ENCODE data around the gene GPR149.

Gene GPR149

GRCh38 chr3:154361099-154361498, 68.9 kb downstream of the GPR149 start:
- TF ChIP-seq EGR1 (IDR thresholded peaks at IDR 0.05): no peak
- TF ChIP-seq CREB1 (IDR thresholded peaks at IDR 0.05; ENCODE audit: low read depth): no peak
- TF ChIP-seq TCF12 (IDR thresholded peaks at IDR 0.05; ENCODE audit: low read depth): no peak
- TF ChIP-seq RAD21 (IDR thresholded peaks at IDR 0.05; ENCODE audit: low read depth): no peak
- no peak for TF ChIP-seq TAF1 (IDR thresholded peaks at IDR 0.05; ENCODE audit: low read depth)
- no peak for TF ChIP-seq EP300 (IDR thresholded peaks at IDR 0.05; ENCODE audit: borderline replicate concordance)
- TF ChIP-seq CEBPB (IDR thresholded peaks at IDR 0.05): no peak
- TF ChIP-seq ZBTB7A (IDR thresholded peaks at IDR 0.05; ENCODE audit: low read depth): no peak
- TF ChIP-seq NFIC (IDR thresholded peaks at IDR 0.05): no peak
- no peak for TF ChIP-seq REST (IDR thresholded peaks at IDR 0.05; ENCODE audit: low read depth)
- TF ChIP-seq TEAD4 (IDR thresholded peaks at IDR 0.05): no peak

- no peak for TF ChIP-seq ZBTB7A (IDR thresholded peaks at IDR 0.05; ENCODE audit: low read depth)
- TF ChIP-seq TEAD4 (IDR thresholded peaks at IDR 0.05): no peak
- TF ChIP-seq TCF12 (IDR thresholded peaks at IDR 0.05; ENCODE audit: low read depth): no peak
- no peak for TF ChIP-seq TAF1 (IDR thresholded peaks at IDR 0.05; ENCODE audit: low read depth)
- TF ChIP-seq MAX (IDR thresholded peaks at IDR 0.05): no peak
- TF ChIP-seq REST (IDR thresholded peaks at IDR 0.05; ENCODE audit: low read depth): no peak
- no peak for TF ChIP-seq RAD21 (IDR thresholded peaks at IDR 0.05; ENCODE audit: low read depth)
- no peak for TF ChIP-seq CREB1 (IDR thresholded peaks at IDR 0.05; ENCODE audit: low read depth)
- no peak for TF ChIP-seq NFIC (IDR thresholded peaks at IDR 0.05)
- no peak for TF ChIP-seq EGR1 (IDR thresholded peaks at IDR 0.05)
- no peak for TF ChIP-seq FOXM1 (IDR thresholded peaks at IDR 0.05; ENCODE audit: borderline replicate concordance, low read depth)
- no peak for TF ChIP-seq EP300 (IDR thresholded peaks at IDR 0.05; ENCODE audit: borderline replicate concordance)
- no peak for TF ChIP-seq YY1 (IDR thresholded peaks at IDR 0.05; ENCODE audit: low read depth)
- no peak for TF ChIP-seq USF1 (IDR thresholded peaks at IDR 0.05)
- no peak for TF ChIP-seq CEBPB (IDR thresholded peaks at IDR 0.05)
These were observed 74.0 kb downstream of the GPR149 start for GRCh38 chr3:154356009-154356408.

- TF ChIP-seq TEAD4 (IDR thresholded peaks at IDR 0.05) (no peak), TCF12 (IDR thresholded peaks at IDR 0.05; ENCODE audit: low read depth) (no peak), TAF1 (IDR thresholded peaks at IDR 0.05; ENCODE audit: low read depth) (no peak), ZBTB7A (IDR thresholded peaks at IDR 0.05; ENCODE audit: low read depth) (no peak), CEBPB (IDR thresholded peaks at IDR 0.05) (no peak), USF1 (IDR thresholded peaks at IDR 0.05) (no peak)
These were observed 80.8 kb downstream of the GPR149 start for GRCh38 chr3:154349223-154349622.

GRCh38 chr3:154345422-154346122, 84.4 kb downstream of the GPR149 start:
- no peak for TF ChIP-seq CEBPB (IDR thresholded peaks at IDR 0.05)
- no peak for TF ChIP-seq ZBTB7A (IDR thresholded peaks at IDR 0.05; ENCODE audit: low read depth)
- TF ChIP-seq FOXM1 (IDR thresholded peaks at IDR 0.05; ENCODE audit: borderline replicate concordance, low read depth): no peak
- no peak for TF ChIP-seq TEAD4 (IDR thresholded peaks at IDR 0.05)
- TF ChIP-seq NFIC (IDR thresholded peaks at IDR 0.05): no peak
- no peak for TF ChIP-seq CREB1 (IDR thresholded peaks at IDR 0.05; ENCODE audit: low read depth)
- TF ChIP-seq RAD21 (IDR thresholded peaks at IDR 0.05; ENCODE audit: low read depth): no peak
- no peak for TF ChIP-seq USF1 (IDR thresholded peaks at IDR 0.05)
- no peak for TF ChIP-seq YY1 (IDR thresholded peaks at IDR 0.05; ENCODE audit: low read depth)
- TF ChIP-seq EP300 (IDR thresholded peaks at IDR 0.05; ENCODE audit: borderline replicate concordance): no peak
- TF ChIP-seq TAF1 (IDR thresholded peaks at IDR 0.05; ENCODE audit: low read depth): no peak
- no peak for TF ChIP-seq REST (IDR thresholded peaks at IDR 0.05; ENCODE audit: low read depth)
- TF ChIP-seq EGR1 (IDR thresholded peaks at IDR 0.05): no peak
- no peak for TF ChIP-seq TCF12 (IDR thresholded peaks at IDR 0.05; ENCODE audit: low read depth)
- no peak for TF ChIP-seq MAX (IDR thresholded peaks at IDR 0.05)
